ENCODE data around the gene ST14.
A peak's percentile ranks its signal among the peaks of the same experiment; 100 is the strongest.

DNA sequence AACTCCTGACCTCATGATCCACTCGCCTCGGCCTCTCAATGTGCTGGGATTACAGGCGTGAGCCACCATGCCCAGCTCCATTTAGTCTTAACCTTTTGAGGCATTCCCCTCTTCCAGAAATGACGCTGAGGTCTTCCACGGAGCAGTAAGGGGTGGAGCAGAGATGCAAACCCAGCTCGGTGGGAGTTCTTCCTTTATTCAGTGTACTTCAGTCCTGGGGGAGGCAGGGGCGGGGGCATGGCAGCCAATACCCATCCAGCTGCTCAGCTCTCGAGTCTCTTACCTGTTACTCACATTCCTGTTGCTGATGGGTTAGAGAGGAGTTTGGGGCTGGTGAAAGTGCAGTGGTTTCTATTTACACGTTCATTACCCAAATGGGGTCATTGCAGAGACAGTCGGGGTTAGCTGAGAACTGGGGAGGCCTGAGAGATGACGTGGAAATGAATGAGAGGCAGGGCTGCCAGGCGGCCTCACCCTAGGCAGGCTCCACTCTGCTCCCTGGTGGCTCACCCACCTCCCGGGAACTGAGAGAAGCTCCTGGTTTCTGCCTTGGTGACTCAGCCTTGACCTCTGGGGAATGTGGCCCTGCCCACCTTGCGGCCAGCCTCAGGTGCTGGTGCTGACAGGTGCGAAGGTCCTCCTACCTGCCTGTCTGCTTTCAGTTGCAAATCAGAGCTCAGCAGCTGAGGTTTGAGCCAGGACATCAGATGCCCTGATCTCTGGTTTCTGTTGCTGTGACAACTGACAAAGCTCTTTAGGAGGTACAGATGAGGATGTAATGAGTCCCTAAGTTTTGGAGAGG lies 13.4 kb upstream of the ST14 start:
- TF ChIP-seq, protein P1, sequence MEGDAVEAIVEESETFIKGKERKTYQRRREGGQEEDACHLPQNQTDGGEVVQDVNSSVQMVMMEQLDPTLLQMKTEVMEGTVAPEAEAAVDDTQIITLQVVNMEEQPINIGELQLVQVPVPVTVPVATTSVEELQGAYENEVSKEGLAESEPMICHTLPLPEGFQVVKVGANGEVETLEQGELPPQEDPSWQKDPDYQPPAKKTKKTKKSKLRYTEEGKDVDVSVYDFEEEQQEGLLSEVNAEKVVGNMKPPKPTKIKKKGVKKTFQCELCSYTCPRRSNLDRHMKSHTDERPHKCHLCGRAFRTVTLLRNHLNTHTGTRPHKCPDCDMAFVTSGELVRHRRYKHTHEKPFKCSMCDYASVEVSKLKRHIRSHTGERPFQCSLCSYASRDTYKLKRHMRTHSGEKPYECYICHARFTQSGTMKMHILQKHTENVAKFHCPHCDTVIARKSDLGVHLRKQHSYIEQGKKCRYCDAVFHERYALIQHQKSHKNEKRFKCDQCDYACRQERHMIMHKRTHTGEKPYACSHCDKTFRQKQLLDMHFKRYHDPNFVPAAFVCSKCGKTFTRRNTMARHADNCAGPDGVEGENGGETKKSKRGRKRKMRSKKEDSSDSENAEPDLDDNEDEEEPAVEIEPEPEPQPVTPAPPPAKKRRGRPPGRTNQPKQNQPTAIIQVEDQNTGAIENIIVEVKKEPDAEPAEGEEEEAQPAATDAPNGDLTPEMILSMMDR (IDR thresholded peaks at IDR 0.05) = peak in 6 of 12 donors; percentile 26 to 46 (median 32)
- no peak for TF ChIP-seq POLR2A (IDR thresholded peaks at IDR 0.05)

Measured in heart left ventricle (tissue), 13 donors.